ENCODE measurements around the gene NPC1L1. TPM values are rescaled to one million over a fixed set of nuclear protein-coding genes. Genes with fewer than 3 reads are reported as not detected.
"Not testable (repeated sequence)": the region's sequence is repeated elsewhere in the genome, so short reads cannot be mapped to it uniquely, and the experiment has no call there.

The NPC1L1 gene
- total RNA-seq, 4 donors from 2014 or later, result 0.08 to 0.19 TPM; not detected in 2

- Histone ChIP-seq H3K4me3 (no peak overlapping the region), H3K4me1 (peaks cover 3 to 28% (median 7%) of the 10 kb centered on the region in 3 donors), H3K27me3 (no peaks in the 10 kb centered on the region), H3K9me3 (no peaks in the 10 kb centered on the region), H3K27ac (no peak overlapping the region), H3K36me3 (peaks cover 33 to 73% (median 35%) of the 10 kb centered on the region in 3 donors)
- DNase-seq, result no peak
- TF ChIP-seq POLR2A (IDR thresholded peaks at IDR 0.05) (no peak), CTCF (IDR thresholded peaks at IDR 0.05) (peak; percentile 93 to 98 (median 97))
- intact Hi-C loops (cut with DNase I), result loop anchor here (5.0 to 10.0 kb wide), 2 partner anchors 78 to 330 kb away; no protein-coding TSS in a partner anchor
- WGBS, 2 donors, result 59 to 63% methylated on average over 3 to 6 of the region's 13 CpGs
Observed at GRCh38 chr7:44565097-44565794, 24.1 kb upstream of the NPC1L1 start.

GRCh38 chr7:44564606-44565005, 23.5 kb upstream of the NPC1L1 start:
- no peak for DNase-seq
- Histone ChIP-seq H3K36me3 (peaks cover 29 to 67% (median 30%) of the 10 kb centered on the region in 3 donors), H3K4me1 (peaks cover 3 to 33% (median 7%) of the 10 kb centered on the region in 3 donors), H3K27ac (no peak overlapping the region), H3K9me3 (no peaks in the 10 kb centered on the region), H3K27me3 (no peaks in the 10 kb centered on the region), H3K4me3 (no peak overlapping the region)
- TF ChIP-seq CTCF (IDR thresholded peaks at IDR 0.05) (no peak), POLR2A (IDR thresholded peaks at IDR 0.05) (no peak)
- WGBS, 2 donors, result 83 to 85% methylated on average over 2 of the region's 2 CpGs
- intact Hi-C loops (cut with DNase I), result loop anchor here (5.0 to 10.0 kb wide), 2 partner anchors 77 to 330 kb away; no protein-coding TSS in a partner anchor

- 59 to 92% methylated on average over 2 to 3 of the region's 3 CpGs for WGBS, 2 donors
- Histone ChIP-seq H3K4me3 (no peak overlapping the region), H3K27me3 (no peaks in the 10 kb centered on the region), H3K36me3 (peaks cover 15 to 53% (median 16%) of the 10 kb centered on the region in 3 donors), H3K27ac (no peak overlapping the region), H3K4me1 (peaks cover 3 to 39% (median 7%) of the 10 kb centered on the region in 3 donors), H3K9me3 (no peaks in the 10 kb centered on the region)
- intact Hi-C loops (cut with DNase I), result loop anchor here (10.0 kb wide), 1 partner anchor 328 kb away; no protein-coding TSS in a partner anchor
- DNase-seq, result no peak
- no peak for TF ChIP-seq POLR2A (IDR thresholded peaks at IDR 0.05)
- TF ChIP-seq CTCF (IDR thresholded peaks at IDR 0.05), result no peak
Observed at GRCh38 chr7:44563171-44563679, 22.1 kb upstream of the NPC1L1 start.

- Histone ChIP-seq H3K4me1 (peaks cover 3 to 39% (median 7%) of the 10 kb centered on the region in 3 donors), H3K36me3 (peaks cover 9 to 46% (median 10%) of the 10 kb centered on the region in 3 donors)
- 70 to 80% methylated on average over 2 to 3 of the region's 8 CpGs for WGBS, 2 donors
- not testable (repeated sequence) for H3K27ac ChIP-seq, H3K4me3 ChIP-seq, H3K27me3 ChIP-seq, H3K9me3 ChIP-seq, DNase-seq
- intact Hi-C loops (cut with DNase I), result loop anchor here (10.0 kb wide), 1 partner anchor 328 kb away; no protein-coding TSS in a partner anchor
Observed at GRCh38 chr7:44562622-44562962, 21.5 kb upstream of the NPC1L1 start.

GRCh38 chr7:44561962-44562621, 21.0 kb upstream of the NPC1L1 start:
- DNase-seq, result no peak
- Histone ChIP-seq H3K9me3 (no peaks in the 10 kb centered on the region), H3K4me3 (no peak overlapping the region), H3K36me3 (peaks cover 4 to 41% (median 10%) of the 10 kb centered on the region in 3 donors), H3K27ac (peak overlapping the region in 1 of 4 donors; percentile 13), H3K4me1 (peaks cover 3 to 39% (median 7%) of the 10 kb centered on the region in 3 donors), H3K27me3 (no peaks in the 10 kb centered on the region)
- no peak for TF ChIP-seq POLR2A (IDR thresholded peaks at IDR 0.05)
- no peak for TF ChIP-seq CTCF (IDR thresholded peaks at IDR 0.05)
- WGBS, 2 donors, result 61 to 81% methylated on average over 3 to 5 of the region's 7 CpGs
- intact Hi-C loops (cut with DNase I), result loop anchor here (10.0 kb wide), 1 partner anchor 327 kb away; no protein-coding TSS in a partner anchor

Data from esophagus squamous epithelium (tissue), 5 donors.